Lower leg skin (tissue), 3 donors: ENCODE data around the gene ARHGEF10L.

Experiments
- CTCF ChIP-seq, 3 donors: fragments of 450-650 bp; IDR thresholded peaks; one replicate each; pipeline ENCODE4 v1.5.1; 2016; ENCODE audit warnings: antibody characterized with exemption in 3 of 3, mild to moderate bottlenecking in 3 of 3, moderate library complexity in 2 of 3
- POLR2A ChIP-seq, 2 donors: fragments of 450-650 bp; IDR thresholded peaks; one replicate each; pipeline ENCODE4 v1.6.1; 2016 to 2017; ENCODE audit warnings: antibody characterized with exemption in 2 of 2, mild to moderate bottlenecking in 1 of 2, moderate library complexity in 1 of 2

DNA sequence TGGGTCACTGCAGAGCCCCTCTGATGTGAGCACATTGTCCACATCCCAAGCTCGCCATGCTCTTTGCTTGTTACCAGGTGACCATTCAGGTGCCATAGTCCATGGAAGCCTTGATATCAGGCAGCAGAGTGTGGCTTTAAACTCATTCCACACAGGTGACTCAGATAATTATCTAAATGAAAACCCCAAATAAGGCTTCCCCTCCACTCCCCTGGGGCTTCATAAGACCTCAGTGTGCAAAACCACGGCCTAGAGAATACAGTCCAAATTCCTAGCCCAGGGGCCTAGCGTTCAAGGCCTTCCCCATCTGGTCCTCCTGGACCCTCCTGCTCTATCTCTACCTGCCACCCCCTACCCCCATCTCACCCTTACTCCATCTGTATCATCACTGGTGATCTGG lies 97.1 kb downstream of the ARHGEF10L start:
- no peak for TF ChIP-seq CTCF (IDR thresholded peaks at IDR 0.05)
- TF ChIP-seq POLR2A (IDR thresholded peaks at IDR 0.05): no peak
